ENCODE measurements around the gene A2M. TPM values are rescaled to one million over a fixed set of nuclear protein-coding genes. Genes with fewer than 3 reads are reported as not detected.

A2M gene
- total and polyA plus RNA-seq, 2 of the 8 experiments (the other 6 are each of a cell fraction or from before 2014, with no cell fraction given) = 0.15 TPM; not detected in 1

DNA sequence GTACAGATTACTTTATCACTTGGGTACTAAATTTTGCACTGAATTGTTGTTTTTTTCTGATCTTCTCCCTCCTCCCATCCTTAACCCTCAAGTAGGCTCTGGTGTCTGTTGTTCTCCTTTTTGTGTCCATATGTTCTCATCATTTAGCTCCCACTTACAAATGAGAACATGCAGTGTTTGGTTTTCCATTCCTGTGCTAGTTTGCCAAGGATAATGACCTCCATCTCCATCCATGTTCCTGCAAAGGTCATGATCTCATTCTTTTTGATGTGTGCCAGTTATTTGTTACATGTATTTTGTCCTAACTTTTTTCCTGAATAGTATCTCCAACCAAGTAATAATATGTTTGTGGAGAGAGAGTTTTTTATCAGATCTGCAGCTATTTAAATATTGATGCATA lies 44.2 kb downstream of the A2M start:
- Histone ChIP-seq H3K27ac (ENCODE audit: low read depth, low read length) (no peak overlapping the region), H3K18ac (ENCODE audit: extremely low read depth, low read length) (no peak overlapping the region), H3K4me3 (ENCODE audit: extremely low read depth in 1 of 4, insufficient read depth in 2 of 4, low read depth in 3 of 4, low read length in 4 of 4) (no peak overlapping the region), H3K4me2 (ENCODE audit: insufficient read depth in 1 of 2, low read depth in 2 of 2, low read length in 2 of 2) (no peak overlapping the region), H3K9me3 (ENCODE audit: insufficient read depth in 2 of 2, low read depth in 1 of 2, low read length in 1 of 2) (no peaks in the 10 kb centered on the region), H3K79me1 (ENCODE audit: low read depth, low read length) (no peaks in the 10 kb centered on the region), H2BK20ac (ENCODE audit: low read length) (no peak overlapping the region), H3K56ac (replicated peaks; ENCODE audit: insufficient read length, low read depth, low read length) (no peak overlapping the region), H2BK15ac (ENCODE audit: low read length) (no peak overlapping the region), H2AFZ (ENCODE audit: low read length) (no peak overlapping the region), H3K4ac (replicated peaks; ENCODE audit: insufficient read length, low read depth, low read length) (no peak overlapping the region), H2BK120ac (replicated peaks; ENCODE audit: low read depth, low read length) (no peak overlapping the region), H2BK5ac (ENCODE audit: low read depth, low read length) (no peak overlapping the region), H3K23me2 (ENCODE audit: low read depth, low read length) (no peaks in the 10 kb centered on the region), H2BK12ac (ENCODE audit: low read depth, low read length) (no peak overlapping the region), H3K79me2 (ENCODE audit: control insufficient read depth in 1 of 2, insufficient read depth in 2 of 2, low read length in 2 of 2) (no peaks in the 10 kb centered on the region), H4K91ac (replicated peaks; ENCODE audit: insufficient read length, low read length) (no peak overlapping the region), H3K23ac (ENCODE audit: insufficient read length) (no peak overlapping the region), H3K4me1 (replicated peaks in 1 of 4; ENCODE audit: control insufficient read depth in 3 of 4, insufficient read depth in 4 of 4, low read length in 3 of 4) (no peaks in the 10 kb centered on the region), H4K5ac (ENCODE audit: insufficient read length, low read depth, low read length) (no peak overlapping the region), H3K14ac (ENCODE audit: insufficient read length) (no peak overlapping the region), H3K27me3 (replicated peaks in 1 of 4; ENCODE audit: control insufficient read depth in 3 of 4, extremely low read depth in 1 of 4, insufficient read depth in 3 of 4, low read length in 3 of 4) (no peaks in the 10 kb centered on the region), H3K36me3 (ENCODE audit: control insufficient read depth in 2 of 4, insufficient read depth in 4 of 4, low read length in 3 of 4) (no peaks in the 10 kb centered on the region), H3K9ac (replicated peaks in 1 of 4; ENCODE audit: extremely low read depth in 1 of 4, low read depth in 3 of 4, low read length in 3 of 4) (no peak overlapping the region), H2AK5ac (ENCODE audit: low read depth, low read length) (no peak overlapping the region), H4K20me1 (replicated peaks in 1 of 2; ENCODE audit: control insufficient read depth in 1 of 2, insufficient read depth in 2 of 2, low read length in 2 of 2) (no peaks in the 10 kb centered on the region), H4K8ac (ENCODE audit: extremely low read depth, insufficient read depth, low read length) (no peak overlapping the region)
- POLR2A ChIA-PET (ENCODE audit: partially characterized antibody) = no interaction called here
- DNase-seq (ENCODE audit: low read depth in 1 of 2, low spot score in 2 of 2) (no peak), FAIRE-seq (no peak)
- CTCF ChIA-PET (ENCODE audit: partially characterized antibody) = no interaction called here
- TF ChIP-seq KDM5A (IDR thresholded peaks at IDR 0.05; ENCODE audit: low read length) (no peak), GABPA (IDR thresholded peaks at IDR 0.05; ENCODE audit: borderline replicate concordance, insufficient read depth, low read length) (no peak), SP4 (IDR thresholded peaks at IDR 0.05; ENCODE audit: low read length) (no peak), SRF (IDR thresholded peaks at IDR 0.05; ENCODE audit: low read depth, low read length) (no peak), CBX5 (IDR thresholded peaks at IDR 0.05; ENCODE audit: low read depth, low read length) (no peak), POU5F1 (IDR thresholded peaks at IDR 0.05; ENCODE audit: low read depth, low read length) (no peak), HDAC2 (IDR thresholded peaks at IDR 0.05; ENCODE audit: borderline replicate concordance in 1 of 2, low read depth in 2 of 2, low read length in 2 of 2) (no peak), BCL11A (IDR thresholded peaks at IDR 0.05; ENCODE audit: low read depth in 2 of 2, low read length in 2 of 2) (no peak), RFX5 (IDR thresholded peaks at IDR 0.05; ENCODE audit: borderline replicate concordance, low read depth, low read length) (no peak), RBBP5 (IDR thresholded peaks at IDR 0.05; ENCODE audit: borderline replicate concordance, low read depth, low read length) (no peak), CBX8 (IDR thresholded peaks at IDR 0.05; ENCODE audit: borderline replicate concordance, low read depth, low read length) (no peak), SP2 (IDR thresholded peaks at IDR 0.05; ENCODE audit: low read length) (no peak), RXRA (IDR thresholded peaks at IDR 0.05; ENCODE audit: insufficient read depth, low read depth, low read length) (no peak)
- TF ChIP-seq, protein P1, sequence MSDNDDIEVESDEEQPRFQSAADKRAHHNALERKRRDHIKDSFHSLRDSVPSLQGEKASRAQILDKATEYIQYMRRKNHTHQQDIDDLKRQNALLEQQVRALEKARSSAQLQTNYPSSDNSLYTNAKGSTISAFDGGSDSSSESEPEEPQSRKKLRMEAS (IDR thresholded peaks at IDR 0.05) = no peak
- TF ChIP-seq, protein P2, sequence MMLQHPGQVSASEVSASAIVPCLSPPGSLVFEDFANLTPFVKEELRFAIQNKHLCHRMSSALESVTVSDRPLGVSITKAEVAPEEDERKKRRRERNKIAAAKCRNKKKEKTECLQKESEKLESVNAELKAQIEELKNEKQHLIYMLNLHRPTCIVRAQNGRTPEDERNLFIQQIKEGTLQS (IDR thresholded peaks at IDR 0.05; ENCODE audit: insufficient read depth, low read depth, low read length) = no peak

Data from H1 (cell line).